ENCODE data around the gene EIF2B4. TPM values are rescaled to one million over a fixed set of nuclear protein-coding genes. Genes with fewer than 3 reads are reported as not detected.

Gene EIF2B4
- total RNA-seq, 1 donor from 2014 or later, result 46.7 TPM

DNA sequence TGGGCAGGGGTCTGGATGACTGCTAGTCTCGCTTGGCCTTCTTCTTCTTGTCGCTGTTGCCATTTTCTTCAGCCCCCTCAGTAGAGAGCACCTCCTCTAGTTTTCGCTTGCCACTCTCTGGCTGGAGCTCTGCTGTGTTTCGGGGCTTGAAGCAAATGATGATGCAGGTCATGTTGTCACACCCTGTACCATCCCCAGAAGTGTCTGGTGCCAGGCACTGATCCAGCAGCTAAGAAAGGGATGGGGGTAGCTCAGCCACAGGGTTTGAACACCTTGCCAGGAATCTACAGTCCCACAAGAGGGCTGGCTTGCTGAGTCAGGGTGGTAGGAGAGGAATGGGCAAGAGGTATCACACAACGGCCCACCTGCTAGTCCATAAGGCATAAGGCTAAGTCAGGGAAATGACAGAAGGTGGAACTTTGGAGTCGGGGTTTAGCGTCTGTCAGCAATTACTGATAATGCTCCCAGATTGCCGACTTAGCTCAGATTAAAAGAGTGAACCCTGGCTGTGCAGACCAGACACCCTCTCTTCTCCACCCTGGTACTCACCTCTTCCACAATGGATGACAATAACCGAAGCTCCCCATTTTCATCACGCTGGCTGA, 11.5 kb upstream of the EIF2B4 start:
- TF ChIP-seq CTCF (IDR thresholded peaks at IDR 0.05; ENCODE audit: insufficient read depth, low read length, poor library complexity, severe bottlenecking), result no peak
- Histone ChIP-seq H3K27me3 (ENCODE audit: control insufficient read depth, insufficient read depth, low read length) (no peaks in the 10 kb centered on the region), H3K4me3 (ENCODE audit: low read depth, low read length) (no peak overlapping the region), H3K36me3 (ENCODE audit: control insufficient read depth, insufficient read depth, low read length) (peaks cover under 1% of the 10 kb centered on the region)
- no peak for DNase-seq (ENCODE audit: low read depth)

- Histone ChIP-seq H3K36me3 (ENCODE audit: control insufficient read depth, insufficient read depth, low read length) (peaks cover 4% of the 10 kb centered on the region), H3K4me3 (ENCODE audit: low read depth, low read length) (peak within 1 kb of the TSS; percentile 74), H3K27me3 (ENCODE audit: control insufficient read depth, insufficient read depth, low read length) (no peaks in the 10 kb centered on the region)
- TF ChIP-seq CTCF (IDR thresholded peaks at IDR 0.05; ENCODE audit: insufficient read depth, low read length, poor library complexity, severe bottlenecking), result no peak
- peak; percentile 64 for DNase-seq (ENCODE audit: low read depth)
Measured at GRCh38 chr2:27380626-27381545, 10.7 kb upstream of the EIF2B4 start, which contains the start of gene ZNF513. Gene ZNF513 (minus strand): TSS chr2:27380734. CDS start chr2:27380526, 208 bp downstream.

GRCh38 chr2:27379836-27380625, 9.9 kb upstream of the EIF2B4 start:
- DNase-seq (ENCODE audit: low read depth), result no peak
- TF ChIP-seq CTCF (IDR thresholded peaks at IDR 0.05; ENCODE audit: insufficient read depth, low read length, poor library complexity, severe bottlenecking), result no peak
- Histone ChIP-seq H3K4me3 (ENCODE audit: low read depth, low read length) (peak overlapping the region; percentile 74), H3K36me3 (ENCODE audit: control insufficient read depth, insufficient read depth, low read length) (peaks cover 4% of the 10 kb centered on the region), H3K27me3 (ENCODE audit: control insufficient read depth, insufficient read depth, low read length) (no peaks in the 10 kb centered on the region)

- peaks cover 4% of the 10 kb centered on the region for H3K36me3 ChIP-seq (ENCODE audit: control insufficient read depth, insufficient read depth, low read length)
- H3K4me3 ChIP-seq (ENCODE audit: low read depth, low read length), result peak overlapping the region; percentile 74
- no peak for DNase-seq (ENCODE audit: low read depth)
- no peak for TF ChIP-seq CTCF (IDR thresholded peaks at IDR 0.05; ENCODE audit: insufficient read depth, low read length, poor library complexity, severe bottlenecking)
- no peaks in the 10 kb centered on the region for H3K27me3 ChIP-seq (ENCODE audit: control insufficient read depth, insufficient read depth, low read length)
Measured at GRCh38 chr2:27379383-27379835, 9.3 kb upstream of the EIF2B4 start.

- Histone ChIP-seq H3K4me3 (ENCODE audit: low read depth, low read length) (no peak overlapping the region), H3K36me3 (ENCODE audit: control insufficient read depth, insufficient read depth, low read length) (peaks cover 4% of the 10 kb centered on the region), H3K27me3 (ENCODE audit: control insufficient read depth, insufficient read depth, low read length) (no peaks in the 10 kb centered on the region)
- DNase-seq (ENCODE audit: low read depth), result no peak
- TF ChIP-seq CTCF (IDR thresholded peaks at IDR 0.05; ENCODE audit: insufficient read depth, low read length, poor library complexity, severe bottlenecking), result no peak
Measured at GRCh38 chr2:27378809-27379290, 8.7 kb upstream of the EIF2B4 start.
